ENCODE data around the gene KCNC1.

KCNC1 gene

DNA sequence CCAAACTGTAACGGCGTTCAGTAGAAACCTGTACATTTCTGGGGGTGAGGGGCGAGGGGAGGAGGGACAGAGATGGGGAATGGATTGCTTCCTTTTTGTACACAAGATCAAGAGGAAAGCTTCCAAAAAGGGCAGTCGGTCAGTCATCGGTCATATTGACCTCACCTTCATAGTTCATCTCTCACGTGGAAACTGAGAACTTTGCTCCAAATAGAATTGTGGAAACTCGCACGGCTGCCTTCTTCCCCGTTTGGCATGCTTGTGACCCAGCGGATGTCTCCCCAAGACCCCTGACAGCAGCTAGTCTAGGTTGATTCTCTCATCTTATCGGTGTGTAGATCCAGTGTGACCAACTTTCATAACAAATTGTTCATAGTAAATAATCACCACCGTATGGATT, 47.6 kb downstream of the KCNC1 start:
- TF ChIP-seq GATA2 (IDR thresholded peaks at IDR 0.05; ENCODE audit: low read depth, low read length) (no peak), GATA3 (IDR thresholded peaks at IDR 0.05; ENCODE audit: low read depth, low read length) (no peak)

DNA sequence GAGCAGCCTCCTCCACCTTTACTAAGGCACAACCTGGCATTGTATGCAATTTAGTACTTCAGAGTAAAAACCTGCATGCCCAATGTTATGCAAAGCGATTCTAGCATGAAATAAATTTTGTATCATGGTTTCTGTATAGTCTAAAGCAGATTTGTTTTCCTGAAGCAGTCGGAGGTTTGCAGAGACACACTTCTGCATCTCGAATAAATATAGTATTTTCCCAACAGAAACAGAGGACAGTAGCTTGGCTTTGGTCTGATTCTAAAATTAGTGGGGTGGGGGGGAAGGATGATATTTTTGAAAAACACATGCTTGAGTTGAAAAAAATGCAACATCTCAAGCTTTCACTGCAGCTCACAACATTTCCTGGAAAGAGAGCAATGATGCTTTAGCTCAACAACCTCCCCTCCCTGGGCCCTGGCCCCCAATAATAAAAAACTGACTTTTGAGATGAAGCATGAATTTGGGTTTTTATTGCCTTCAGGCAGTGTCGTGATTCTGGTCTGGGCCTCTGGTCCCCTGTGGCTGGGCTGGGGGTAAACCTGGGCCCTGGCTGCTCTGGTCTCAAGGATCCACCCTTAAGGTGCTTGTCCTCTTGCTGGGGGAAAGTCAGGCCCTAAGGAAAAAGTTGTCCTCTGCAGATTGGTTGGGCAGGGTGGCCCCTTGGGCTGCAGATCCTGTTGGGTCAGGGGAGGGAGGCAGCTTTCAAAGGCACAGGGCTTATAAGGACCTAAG, 48.2 kb downstream of the KCNC1 start:
- no peak for TF ChIP-seq GATA3 (IDR thresholded peaks at IDR 0.05; ENCODE audit: low read depth, low read length)
- no peak for TF ChIP-seq GATA2 (IDR thresholded peaks at IDR 0.05; ENCODE audit: low read depth, low read length)

DNA sequence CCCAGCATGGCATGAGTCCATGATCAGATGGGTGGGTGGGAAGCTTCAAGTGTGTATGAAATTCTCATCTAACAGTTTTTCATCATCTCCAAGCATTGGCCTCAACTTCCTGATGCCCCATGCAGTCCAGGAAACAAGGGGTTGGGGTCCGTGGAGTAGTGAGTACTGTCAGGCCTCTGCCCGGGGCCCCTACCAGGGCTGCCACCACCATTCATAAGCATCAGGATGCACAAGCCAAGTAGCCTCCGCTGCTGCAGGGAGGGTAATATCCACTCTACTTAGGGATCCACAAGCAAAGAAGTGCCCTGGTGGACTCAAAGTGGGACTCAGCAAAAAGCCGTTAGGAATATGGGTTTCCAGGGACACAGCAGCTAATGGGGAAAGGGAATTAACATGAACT, 49.3 kb downstream of the KCNC1 start:
- TF ChIP-seq GATA3 (IDR thresholded peaks at IDR 0.05; ENCODE audit: low read depth, low read length) = no peak
- TF ChIP-seq GATA2 (IDR thresholded peaks at IDR 0.05; ENCODE audit: low read depth, low read length) = no peak

DNA sequence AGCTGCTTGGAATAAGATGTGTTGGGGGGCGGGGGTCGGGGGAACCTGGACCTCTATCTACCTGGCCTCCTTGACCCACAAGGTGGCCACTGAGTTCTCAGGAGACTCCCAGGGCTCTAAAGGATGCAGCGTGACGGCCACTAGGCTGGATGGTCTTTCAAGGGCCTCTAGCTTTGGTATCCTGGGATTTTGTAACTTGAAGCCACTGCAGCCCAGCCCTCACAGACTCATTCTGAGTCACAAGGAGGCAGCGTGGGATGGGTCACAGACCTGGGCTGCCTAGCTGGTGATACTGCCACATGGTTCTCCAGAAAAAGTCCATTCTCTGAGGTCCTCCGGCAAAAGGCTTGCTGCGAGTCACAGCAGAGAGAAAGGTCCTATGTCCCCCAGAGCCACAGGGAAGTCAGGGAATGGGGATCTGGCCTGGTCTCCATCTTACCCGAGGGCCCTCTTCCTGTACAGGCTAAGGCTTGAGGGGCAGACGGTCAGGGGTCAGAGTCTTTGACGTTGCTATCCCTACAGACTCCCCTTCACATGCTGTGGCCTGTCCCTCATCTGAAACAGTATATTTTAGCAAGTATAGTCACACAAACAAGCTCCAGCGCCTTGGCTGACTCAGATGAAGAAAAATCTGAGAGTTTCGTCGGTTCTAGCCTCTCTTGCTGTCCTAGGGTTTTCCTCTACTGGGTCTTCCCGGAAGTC, 52.4 kb downstream of the KCNC1 start:
- no peak for TF ChIP-seq GATA2 (IDR thresholded peaks at IDR 0.05; ENCODE audit: low read depth, low read length)
- TF ChIP-seq GATA3 (IDR thresholded peaks at IDR 0.05; ENCODE audit: low read depth, low read length) = no peak

DNA sequence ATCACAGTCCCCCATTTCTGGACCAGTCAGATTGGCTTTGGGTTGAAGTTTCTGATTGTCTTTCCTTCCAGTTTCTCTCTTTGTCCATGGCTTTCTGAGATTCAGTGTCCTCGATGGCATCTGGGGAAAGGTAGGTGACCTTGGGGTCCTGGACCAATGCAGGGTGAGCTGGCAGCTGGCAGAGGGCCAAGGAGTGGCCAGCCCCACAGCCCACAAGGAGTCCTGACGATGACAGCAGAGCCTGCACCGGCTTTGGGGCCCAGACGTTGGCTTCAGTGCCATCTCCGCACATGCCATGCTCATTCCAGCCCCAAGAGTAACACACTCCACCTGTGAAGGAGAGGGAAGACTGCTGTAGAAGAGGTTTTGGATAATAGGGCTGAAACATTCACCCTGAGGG, 53.5 kb downstream of the KCNC1 start:
- TF ChIP-seq GATA2 (IDR thresholded peaks at IDR 0.05; ENCODE audit: low read depth, low read length) = no peak
- TF ChIP-seq GATA3 (IDR thresholded peaks at IDR 0.05; ENCODE audit: low read depth, low read length) = no peak

DNA sequence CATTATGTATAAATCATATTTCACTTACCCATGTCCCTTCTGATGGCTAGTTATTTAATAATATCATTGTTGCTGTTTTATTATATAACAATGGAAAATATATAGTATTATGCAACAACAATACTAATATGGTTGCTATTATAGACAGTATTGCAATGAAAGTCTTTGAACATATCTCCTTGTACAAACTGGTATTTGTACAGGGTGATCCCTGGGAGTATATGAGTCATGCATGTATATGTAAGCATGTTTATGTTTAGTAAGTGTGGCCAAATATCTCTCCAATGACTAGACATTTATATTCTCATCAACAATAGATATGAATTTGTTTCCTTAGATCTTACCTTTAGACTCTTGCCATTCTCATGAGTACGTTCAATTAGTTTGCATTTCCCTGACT, 55.9 kb downstream of the KCNC1 start:
- TF ChIP-seq GATA2 (IDR thresholded peaks at IDR 0.05; ENCODE audit: low read depth, low read length) (no peak), GATA3 (IDR thresholded peaks at IDR 0.05; ENCODE audit: low read depth, low read length) (no peak)

DNA sequence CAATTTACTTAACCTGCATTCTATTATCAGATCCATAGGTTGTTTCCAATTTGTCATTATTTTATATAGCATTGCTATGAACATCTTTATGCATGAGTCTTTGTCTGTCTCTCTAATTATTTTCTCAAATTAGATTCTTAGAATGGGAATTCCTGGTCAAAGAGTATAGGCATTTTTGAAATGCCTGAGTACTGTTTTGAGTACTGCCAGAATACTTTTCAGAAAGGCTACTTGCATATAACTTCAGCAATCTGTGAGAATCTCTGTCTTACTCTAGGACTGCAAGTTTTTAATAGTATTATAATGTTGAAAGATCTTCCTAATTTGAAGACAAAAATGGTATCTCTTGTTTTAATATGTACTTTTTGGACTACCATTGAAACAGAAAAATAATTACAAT, 56.6 kb downstream of the KCNC1 start:
- TF ChIP-seq GATA2 (IDR thresholded peaks at IDR 0.05; ENCODE audit: low read depth, low read length) = no peak
- TF ChIP-seq GATA3 (IDR thresholded peaks at IDR 0.05; ENCODE audit: low read depth, low read length) = no peak

DNA sequence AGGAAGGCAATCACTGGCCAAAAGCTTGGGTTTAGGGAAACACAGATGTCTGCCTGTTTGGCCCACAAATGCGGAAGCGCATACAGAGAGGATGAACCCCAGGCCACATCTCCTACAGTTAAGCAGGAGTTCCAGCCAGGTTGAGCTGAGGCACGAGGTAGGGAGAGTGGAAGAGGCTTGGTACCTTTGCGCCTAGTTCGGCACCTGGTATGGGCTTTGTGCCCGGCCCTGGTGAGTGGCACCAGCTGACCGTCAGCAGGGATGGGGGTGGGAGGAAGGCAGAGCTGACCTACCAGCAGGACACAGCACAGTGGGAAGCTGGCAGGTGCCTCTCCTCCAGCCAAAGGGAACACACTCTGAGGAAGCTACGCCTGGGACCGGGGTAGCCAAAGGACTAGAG, 57.6 kb downstream of the KCNC1 start:
- TF ChIP-seq GATA2 (IDR thresholded peaks at IDR 0.05; ENCODE audit: low read depth, low read length) (no peak), GATA3 (IDR thresholded peaks at IDR 0.05; ENCODE audit: low read depth, low read length) (no peak)

DNA sequence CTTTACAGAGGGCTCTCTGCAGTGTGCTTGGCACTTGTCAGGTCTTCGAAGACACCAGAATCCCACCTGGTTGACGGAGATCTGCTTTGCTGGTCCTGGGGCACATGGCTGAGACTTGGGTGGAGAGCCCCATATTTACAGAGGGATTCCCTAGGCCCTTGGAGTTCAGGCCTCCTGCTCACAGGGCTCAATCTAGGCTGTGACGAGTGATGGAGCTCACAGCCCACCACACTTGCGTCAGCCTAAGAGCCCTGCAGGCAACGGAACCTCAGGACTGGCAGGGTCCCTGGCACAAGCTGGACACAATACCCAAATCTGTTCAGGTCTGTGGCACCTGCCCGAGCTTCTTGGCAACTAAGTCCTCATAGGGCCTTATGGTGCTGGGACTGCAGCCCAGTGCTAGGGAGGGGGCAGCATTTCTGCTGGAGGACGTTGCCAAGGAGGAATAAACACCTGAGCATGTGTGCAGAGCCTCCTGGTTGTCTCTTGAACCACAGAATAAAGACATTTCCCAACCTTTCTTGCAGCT, 59.1 kb downstream of the KCNC1 start:
- TF ChIP-seq GATA3 (IDR thresholded peaks at IDR 0.05; ENCODE audit: low read depth, low read length) (no peak), GATA2 (IDR thresholded peaks at IDR 0.05; ENCODE audit: low read depth, low read length) (no peak)

DNA sequence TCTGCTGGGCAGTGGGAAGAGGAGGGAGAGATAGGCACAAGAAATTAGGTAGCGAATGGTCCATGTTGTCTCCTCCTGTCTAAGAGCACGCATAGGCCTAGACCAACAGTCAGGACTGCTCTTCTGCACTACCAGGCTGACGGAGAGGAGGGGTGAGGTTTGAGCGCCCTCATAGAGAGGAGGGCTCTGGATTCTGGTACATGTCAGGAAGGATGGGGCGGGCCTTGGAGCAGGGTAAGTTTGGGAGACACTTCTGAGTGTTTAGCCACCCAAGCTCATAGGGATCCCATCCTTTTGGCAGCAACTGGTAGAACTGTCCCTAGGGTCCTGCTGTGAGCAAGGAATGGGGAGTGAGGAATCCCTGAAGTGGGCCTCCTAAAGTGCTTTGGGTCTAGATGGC, 60.4 kb downstream of the KCNC1 start:
- TF ChIP-seq GATA2 (IDR thresholded peaks at IDR 0.05; ENCODE audit: low read depth, low read length) = no peak
- no peak for TF ChIP-seq GATA3 (IDR thresholded peaks at IDR 0.05; ENCODE audit: low read depth, low read length)

DNA sequence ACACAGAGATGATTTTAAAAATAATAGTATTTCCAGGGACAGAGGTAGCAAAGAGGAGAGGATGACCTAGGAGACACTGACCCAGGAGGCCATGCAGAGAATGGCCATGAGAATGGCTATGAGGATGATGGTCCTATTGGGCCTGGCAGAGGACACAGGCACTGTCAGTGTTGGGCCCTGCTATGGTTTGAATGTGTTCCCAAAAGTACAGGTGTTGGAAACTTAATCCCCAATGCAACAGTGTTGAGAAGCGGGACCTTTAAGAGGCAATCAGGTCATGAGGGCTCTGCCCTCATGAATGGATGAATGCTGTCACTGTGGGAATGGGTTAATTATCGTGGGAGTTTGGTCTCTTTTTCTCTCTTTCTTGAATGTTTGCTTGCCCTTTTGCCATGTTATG, 61.6 kb downstream of the KCNC1 start:
- TF ChIP-seq GATA3 (IDR thresholded peaks at IDR 0.05; ENCODE audit: low read depth, low read length) (no peak), GATA2 (IDR thresholded peaks at IDR 0.05; ENCODE audit: low read depth, low read length) (no peak)

DNA sequence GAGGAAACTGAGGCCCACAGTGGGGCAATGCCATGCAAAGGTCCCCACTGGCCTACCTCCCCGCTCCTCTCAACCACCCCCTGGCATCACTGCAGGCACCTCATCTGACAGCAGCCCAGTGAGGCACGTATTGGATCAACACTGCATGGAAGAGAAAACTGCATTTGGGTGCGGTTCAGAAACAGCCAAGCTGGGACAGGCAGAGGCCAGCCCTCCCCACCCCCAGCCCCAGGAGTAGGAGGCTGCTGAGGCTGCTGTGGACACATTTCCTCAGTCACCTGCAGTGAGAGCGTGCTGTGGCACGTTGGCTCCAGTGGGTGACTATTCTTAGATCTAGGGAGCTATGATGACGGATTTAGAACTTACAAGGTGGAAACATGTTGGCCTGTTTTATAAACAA, 63.7 kb downstream of the KCNC1 start:
- TF ChIP-seq GATA3 (IDR thresholded peaks at IDR 0.05; ENCODE audit: low read depth, low read length) = no peak
- no peak for TF ChIP-seq GATA2 (IDR thresholded peaks at IDR 0.05; ENCODE audit: low read depth, low read length)

DNA sequence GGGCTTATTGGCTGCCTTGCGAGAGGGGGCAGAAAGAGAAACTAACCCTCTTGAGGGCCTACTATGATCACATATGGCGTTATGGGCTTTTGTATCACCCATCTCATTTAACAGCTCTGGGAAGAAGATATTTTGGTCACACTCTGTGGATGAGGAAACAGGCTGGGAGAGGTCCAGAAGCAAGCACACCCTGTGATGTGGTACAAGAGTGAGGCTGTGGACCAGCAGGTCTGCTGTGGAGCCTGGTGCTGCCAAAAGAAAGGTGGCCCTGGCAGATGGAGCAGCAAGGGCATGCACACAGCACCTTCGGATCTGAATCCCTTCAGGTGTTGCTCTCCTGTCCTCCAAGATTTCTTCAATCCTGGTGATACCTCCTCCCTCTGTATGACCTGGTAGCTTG, 64.1 kb downstream of the KCNC1 start:
- TF ChIP-seq GATA3 (IDR thresholded peaks at IDR 0.05; ENCODE audit: low read depth, low read length) (no peak), GATA2 (IDR thresholded peaks at IDR 0.05; ENCODE audit: low read depth, low read length) (no peak)

DNA sequence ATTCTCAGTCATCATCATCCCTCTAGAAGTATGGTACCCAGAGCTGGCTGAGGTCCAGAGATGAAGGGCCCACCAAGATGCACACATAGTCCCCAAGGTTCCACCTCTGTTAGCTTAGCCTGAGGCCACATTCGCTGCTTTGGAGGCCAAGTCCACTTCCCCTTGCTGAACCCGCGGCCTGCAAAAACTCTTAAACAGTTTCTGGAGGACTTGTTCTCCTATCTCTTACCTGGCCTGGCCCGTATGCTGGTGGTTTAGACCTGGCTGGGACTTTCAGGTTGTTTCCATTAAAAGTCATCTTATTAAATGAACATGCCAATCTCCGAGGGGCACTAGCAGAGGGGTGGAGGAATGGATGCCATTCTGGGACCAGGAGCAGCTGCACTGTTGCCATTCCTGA, 64.6 kb downstream of the KCNC1 start:
- no peak for TF ChIP-seq GATA2 (IDR thresholded peaks at IDR 0.05; ENCODE audit: low read depth, low read length)

DNA sequence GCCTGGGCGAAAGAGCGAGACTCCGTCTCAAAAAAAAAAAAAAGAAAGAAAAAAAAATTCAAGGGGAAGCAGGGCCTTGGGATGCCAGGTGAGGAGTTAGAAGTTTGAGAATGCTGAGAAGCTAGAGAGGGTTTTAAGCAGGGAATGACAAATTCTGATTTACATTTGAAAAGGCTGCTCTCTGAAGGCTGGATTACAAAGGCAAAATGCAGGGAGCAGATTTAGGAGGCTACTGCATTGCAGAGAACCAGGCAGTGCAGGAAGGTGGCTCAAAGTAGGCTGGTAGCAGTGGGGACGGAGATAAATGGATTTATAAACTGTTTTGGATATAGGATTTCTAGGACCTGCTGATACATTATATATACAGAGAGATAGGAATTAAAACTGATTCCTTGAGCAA, 66.6 kb downstream of the KCNC1 start:
- TF ChIP-seq GATA2 (IDR thresholded peaks at IDR 0.05; ENCODE audit: low read depth, low read length) (no peak), GATA3 (IDR thresholded peaks at IDR 0.05; ENCODE audit: low read depth, low read length) (no peak)

Data from SH-SY5Y (cell line).